ENCODE results near the gene ELF3.

GRCh38 chr1:202017749-202018467 lies 7.5 kb downstream of the ELF3 start:
- no peak for TF ChIP-seq CTCF (conservative IDR thresholded peaks at IDR 0.05)
- TF ChIP-seq ZFX (IDR thresholded peaks at IDR 0.05), result no peak
